Stimulated activated CD4-positive, alpha-beta T cell treated with anti-CD3 and anti-CD28 coated beads, Interleukin-4, amount 100 ng/mL, for 1 hour (primary cell): ENCODE data around the gene SLC2A13.
"Not testable (repeated sequence)": the region's sequence is repeated elsewhere in the genome, so short reads cannot be mapped to it uniquely, and the experiment has no call there.

Experiments
- DNase-seq: peaks from one replicate; pipeline ENCODE4 v3.0.0-alpha.2; 2020

The SLC2A13 gene

DNA sequence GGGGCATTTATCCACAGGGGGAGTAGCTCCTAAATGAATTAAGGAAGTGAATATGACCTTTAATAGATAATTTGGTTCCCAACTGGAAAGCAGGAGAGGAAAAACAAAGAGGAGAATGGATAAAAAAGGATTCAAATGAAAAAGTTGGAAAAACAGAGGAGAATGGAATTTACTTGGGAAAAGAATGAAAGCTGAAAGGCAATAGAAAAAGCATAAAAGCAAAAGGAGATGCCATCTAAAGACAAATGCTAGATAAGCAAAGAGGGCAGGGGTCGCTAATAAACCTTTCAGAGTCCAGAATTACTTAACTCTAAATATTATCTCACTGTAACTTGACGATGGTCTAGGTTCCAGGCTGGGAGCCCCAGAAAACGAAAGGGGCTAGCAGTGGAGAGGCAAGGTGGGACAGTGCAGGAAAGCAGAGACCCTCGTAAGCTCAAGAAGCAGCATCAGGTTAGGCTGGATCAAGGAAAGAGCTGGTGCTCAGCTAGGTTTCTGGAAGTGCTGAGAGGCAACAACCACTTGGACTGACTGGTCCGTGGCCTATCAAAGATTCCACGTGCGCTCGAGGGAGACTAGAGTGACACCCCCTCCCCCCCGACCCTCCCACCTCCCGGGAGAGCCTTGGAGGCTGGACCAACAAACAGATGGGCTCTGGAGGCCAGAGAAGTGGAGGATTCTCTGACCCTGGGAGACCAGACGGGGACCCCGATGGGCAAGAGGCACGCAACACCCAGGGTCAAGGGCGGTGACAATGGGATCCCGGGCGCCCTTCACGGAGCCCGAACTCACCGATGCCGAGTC lies 1.2 kb downstream of the SLC2A13 start:
- no peak for DNase-seq

DNA sequence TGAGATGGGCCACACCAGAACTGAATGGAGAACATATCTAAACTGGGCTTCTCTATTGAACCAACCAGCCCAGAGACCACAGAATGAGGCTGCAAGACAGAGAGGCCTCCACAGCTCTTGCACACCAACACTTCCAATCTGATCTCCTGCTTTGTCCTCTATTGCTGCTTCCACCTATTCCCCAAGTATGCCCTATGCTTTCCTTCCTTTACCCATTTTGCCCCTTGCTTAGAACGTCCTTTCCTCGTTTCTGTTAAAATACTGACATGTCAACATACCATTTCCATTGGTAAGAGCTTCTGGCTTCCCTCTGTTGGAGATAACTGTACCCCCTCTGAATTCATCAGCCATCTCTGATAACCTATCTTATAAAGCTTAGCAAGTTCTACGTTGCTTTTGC lies 2.8 kb downstream of the SLC2A13 start:
- no peak for DNase-seq

DNA sequence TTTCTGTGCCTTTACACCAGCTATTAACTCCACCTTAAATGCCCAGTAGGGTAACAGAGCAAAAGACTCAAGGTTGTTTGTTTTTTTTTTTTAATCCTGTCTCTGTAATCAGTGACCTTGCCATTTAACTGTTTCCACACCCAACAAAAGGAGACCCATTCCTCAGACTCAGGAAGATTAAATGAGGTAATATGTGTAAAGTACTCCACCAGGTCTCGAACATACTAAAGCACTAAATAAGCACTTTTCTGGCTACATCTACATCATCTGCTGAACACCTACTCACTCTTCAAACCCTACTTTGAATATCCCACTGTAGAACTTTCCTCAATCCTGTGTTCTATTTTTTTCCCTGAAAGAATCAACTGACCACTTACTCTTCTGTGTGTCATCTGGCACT lies 4.1 kb downstream of the SLC2A13 start:
- no peak for DNase-seq

DNA sequence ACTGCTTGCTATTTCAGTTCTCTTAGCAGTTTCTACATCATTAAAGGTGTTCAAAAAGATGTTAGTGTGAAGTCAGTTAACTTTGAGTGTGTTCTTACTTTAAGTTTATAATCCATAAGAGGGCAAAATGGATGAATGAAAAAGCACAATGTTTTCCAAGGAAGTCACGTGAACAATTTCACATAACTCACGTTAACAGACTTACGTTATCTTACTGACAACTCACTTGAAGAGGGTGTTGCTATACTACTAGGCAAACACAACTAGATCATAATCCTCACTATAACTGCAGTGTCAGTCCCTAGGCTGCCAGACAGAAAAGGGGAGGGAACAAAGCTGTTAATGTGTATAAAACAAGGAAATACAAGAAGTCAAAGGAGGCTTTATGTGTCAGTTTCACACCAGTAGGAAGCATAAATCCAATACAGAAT lies 6.4 kb downstream of the SLC2A13 start:
- no peak for DNase-seq

DNA sequence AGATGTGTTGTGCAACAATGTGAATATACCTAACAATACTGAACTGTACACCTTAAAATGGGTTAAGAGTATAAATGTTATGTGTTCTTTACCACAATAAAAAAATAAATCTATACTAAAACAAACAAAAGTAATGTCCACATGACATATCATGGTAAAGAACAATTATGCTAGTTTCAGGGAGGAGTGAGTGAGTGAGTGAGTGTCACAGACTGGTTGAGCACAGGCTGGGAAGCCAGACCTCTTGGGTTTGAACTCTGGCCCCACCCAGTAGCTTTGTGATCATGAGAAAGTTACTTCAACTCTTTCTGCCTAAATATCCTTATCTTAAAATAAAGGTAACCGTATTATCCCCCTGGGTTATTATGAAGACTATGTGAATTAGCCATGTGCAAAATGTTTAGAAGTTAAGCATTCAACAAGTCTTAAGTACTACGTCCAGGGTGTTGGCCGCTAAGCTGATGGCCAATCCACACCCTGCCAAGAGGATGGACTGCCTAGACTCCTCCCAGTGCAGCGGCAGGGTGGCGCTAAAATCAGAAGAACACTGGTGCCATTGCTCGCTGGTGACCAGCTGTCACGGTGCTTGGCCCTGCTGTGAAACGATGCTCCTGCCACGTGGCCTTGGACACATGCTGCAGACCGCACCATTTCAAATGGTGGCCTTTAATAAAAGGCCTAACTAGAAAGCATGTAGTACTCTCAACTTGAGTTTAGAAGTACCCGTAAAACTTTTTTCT lies 7.3 kb downstream of the SLC2A13 start:
- DNase-seq = no peak

DNA sequence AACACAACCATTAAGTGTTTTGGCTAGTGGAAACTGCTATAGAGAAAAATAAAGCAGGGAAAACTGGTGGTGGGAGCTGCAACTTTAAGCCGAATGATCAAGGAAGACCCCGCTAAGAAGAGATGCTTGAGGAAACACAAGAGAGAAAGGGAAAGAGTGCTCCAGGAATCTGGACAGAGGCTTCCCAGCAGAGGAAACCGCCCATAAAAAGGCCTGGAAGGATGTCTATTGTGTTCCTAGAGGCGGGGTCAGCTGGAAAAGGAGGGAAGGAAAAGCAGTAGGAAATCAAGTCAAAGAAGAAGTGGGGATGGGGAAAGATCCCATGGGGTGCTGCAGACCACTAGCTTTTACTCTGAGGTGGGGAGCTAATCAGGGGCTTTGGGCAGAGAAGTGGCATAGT lies 12.4 kb downstream of the SLC2A13 start:
- DNase-seq = no peak

DNA sequence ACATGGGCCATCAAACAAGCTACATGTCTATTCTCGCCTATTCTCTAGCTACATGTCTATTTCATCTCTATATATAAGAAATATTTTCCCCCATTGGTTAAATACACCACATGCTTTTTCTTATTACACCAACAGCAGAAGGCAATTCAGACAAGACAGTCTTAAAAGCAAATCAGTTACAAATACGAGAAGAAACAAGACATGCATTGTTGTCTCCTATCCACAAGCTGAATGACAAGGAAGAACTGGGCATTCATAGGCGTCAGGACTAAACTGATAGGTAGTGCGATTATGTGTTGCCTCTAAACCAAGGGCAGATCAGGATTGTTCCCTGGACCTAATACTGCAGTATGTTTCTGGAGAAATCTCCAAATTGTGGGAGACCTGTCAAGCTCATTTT lies 19.4 kb downstream of the SLC2A13 start:
- no peak for DNase-seq

DNA sequence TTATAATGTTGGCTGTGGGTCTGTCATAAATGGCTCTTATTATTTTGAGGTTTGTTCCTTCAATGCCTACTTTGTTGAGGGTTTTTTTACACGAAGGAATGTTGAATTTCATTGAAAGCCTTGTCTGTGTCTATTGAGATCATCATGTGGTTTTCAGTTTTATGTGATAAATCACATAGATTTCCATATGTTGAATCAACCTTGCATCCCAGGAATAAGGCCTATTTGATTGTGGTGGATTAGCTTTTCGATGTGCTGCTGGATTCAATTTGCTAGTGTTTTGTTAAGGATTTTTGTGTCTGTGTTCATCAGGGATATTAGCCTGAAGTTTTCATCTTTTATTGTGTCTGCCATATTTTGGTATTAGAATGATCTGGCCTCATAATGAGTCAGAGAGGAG lies 27.6 kb downstream of the SLC2A13 start:
- no peak for DNase-seq

DNA sequence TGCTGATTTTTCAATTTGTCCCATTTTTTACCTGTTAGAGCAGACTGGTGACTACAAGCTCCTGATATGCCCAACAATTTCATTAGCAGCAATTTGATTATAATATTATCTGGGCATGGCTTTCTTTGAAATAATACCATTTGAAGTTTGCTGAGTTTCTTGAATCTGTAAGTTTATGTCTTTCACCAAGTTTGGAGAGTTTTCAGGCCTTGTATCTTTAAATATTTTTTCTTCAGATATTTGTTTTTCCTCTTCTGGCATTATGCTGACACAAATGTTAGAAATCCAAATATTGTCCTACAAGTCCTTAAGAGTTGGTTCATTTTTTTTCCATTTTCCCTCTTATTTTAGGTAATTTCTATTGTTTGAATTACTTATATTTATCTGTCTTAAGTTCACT lies 30.4 kb downstream of the SLC2A13 start:
- no peak for DNase-seq

DNA sequence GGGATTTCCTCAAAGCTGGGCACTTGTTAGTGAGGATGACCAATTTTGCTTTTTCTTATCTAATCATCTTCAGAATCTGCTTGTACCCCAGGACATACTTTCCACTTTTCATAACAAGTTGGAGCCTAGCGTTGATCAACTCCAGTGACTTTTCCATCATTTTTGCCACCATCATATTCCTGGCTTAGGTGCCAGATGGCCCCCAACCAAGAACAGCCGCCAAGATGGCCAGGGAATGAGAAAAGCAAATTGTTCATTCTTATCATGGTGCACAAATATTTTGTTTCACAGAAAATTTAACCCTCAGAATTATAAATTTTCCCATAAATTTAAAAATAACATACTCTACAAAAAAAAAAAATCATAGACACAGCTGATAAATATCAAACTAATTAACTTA lies 37.5 kb downstream of the SLC2A13 start:
- DNase-seq = no peak

DNA sequence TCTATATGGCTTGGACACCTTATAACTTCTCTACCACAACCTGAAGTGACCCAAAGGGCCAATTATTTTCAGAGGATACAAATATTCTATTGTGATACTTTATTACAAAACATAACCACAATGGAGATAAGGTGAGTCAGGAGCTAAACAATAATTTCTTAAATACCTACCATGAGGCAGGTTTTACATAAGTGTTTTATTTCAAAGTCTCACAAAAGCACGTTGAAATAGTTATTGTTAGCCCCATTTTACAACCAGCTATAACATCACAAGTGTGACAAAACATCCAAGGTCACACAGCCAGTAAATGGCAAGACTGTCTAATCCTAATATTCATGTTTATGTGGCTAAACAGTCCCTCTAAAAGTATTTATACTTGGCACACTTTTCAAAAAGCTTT lies 40.2 kb downstream of the SLC2A13 start:
- no peak for DNase-seq

DNA sequence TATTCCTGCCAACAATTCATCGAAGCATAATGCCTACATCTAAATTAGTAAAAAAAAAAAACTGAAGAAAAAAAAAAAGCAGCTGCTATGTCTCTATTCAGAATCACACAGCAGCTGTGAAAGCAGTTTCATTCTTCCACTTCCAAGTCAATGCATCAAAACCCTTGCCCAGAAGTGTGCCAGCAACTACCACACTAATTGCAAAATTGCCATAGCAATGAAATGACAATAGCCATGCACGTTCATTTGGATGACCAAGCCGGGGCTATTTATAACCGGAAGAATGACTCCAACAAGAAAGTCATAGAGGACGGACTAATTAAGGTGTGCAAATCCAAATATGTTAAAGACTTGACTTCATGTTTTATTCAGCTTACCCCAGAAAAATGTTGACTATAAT lies 42.5 kb downstream of the SLC2A13 start:
- no peak for DNase-seq

DNA sequence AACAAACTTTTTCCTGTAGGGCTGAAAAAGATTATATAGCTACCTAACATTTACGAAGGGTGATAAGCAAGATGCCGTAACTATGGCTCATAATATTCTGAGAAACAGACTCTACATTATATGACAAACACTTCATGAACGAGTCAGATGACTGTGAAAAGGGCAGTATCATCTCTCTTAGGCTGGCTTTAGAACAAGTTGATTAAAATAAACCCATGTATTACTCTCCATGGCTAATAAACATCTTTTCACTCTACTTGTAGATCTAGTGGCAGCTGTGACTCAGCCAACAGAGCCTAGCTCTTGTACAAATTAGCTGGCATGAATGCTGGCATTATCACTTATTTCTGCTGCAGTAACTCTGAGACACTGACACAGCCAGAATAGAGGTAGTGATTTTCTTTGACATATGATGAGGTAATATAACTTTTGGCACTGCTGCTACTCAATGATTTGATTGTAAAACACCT lies 47.1 kb downstream of the SLC2A13 start:
- DNase-seq = no peak

DNA sequence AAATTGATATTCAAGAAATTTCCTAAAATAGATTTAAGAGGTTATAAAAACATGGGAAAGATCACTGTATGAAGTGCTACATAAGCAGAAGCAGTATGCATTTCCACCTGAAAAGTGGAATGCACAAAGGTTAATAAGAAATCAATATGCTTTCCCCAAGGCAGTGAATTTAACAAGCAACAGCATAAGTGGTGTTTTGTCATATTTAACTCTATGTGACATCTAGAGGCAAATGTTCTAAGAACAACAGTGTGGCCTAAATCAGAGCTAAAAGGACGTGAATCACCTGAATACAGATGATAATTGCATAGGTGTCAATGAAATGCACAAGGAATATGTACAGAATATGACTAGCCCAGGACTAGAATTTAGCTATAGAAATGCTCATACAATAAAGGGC lies 49.5 kb downstream of the SLC2A13 start:
- DNase-seq = no peak

DNA sequence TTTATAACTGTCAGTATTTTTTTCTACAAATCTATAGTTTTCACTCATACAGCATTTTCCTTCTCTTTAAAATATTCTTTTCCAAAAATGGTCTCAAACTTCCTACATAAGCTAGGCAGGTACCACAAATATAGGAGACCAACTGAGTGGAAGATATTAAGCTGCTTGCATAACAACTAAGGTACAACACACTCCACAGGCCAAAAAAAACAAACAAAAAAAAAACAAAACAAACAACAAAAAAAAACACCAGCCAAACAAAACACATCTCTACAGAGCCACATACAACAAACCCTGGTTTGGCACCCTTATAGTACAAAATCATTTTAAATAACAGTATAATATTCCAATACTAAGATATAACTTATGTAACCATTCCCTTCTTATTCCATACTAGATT lies 50.1 kb downstream of the SLC2A13 start:
- no peak for DNase-seq

DNA sequence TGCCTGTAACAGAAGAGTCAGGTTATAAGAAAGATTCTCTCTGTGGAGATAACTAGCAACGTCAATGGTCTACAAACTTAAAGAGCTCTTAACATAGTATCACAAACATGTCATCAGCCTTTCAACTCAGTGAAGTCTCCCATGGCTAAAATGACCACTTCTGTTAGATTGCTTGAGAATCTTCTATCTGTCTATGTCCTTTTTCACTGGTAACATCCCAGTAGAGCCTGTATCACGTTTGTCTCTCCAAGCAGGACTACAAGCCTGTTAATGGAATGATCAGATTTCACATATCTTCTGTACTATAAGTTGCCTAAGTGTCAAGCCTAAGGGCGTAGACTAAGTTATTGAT lies 50.7 kb downstream of the SLC2A13 start:
- no peak for DNase-seq

DNA sequence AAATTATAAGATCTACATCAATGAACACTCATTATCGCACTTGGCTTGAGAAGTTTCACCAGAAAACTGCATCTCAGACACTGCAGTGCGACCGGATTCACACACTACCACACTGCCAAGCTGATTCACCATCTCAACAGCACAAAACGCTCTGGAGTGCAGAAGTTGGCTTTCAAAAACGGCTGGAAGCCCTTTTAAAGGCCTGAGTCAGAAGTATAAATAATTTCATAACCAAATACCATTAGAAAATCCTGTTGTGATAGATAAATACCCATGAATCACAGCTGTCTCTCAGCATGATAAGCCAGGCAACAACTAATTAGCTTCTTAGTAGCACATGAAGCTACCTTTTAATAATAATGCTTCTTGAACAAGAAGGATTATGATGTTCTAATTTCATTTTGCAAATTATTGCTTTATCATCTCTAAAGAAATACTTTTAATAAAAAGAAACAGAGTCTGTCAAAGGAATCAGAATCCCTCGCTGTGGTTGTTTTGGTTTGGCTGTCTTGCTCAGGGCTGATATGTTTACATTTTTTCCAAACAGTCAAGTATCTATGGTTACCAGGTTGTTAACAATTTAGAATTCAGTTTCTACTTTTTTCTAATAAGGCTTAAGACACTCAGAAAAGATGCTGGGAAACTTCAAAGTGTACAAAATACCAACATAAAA lies 51.2 kb downstream of the SLC2A13 start:
- DNase-seq = no peak

DNA sequence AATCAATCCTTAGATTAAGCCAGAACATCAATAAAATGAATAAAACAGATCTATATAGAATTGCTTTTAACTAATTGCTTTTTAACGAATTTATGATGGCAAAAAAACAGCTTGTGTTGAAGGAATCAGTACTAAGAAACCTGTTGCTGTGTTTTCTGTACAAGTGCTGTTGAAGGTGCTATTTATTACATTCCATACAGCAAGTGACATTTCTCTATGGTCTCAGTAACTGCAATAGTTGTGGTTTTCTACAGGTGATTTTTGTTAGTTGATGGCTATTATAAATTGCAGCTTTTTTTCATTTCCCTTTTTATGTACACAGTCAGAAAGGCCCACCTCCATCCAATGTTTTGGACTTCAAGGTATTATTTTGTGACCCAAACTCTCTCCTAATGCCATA lies 56.6 kb downstream of the SLC2A13 start:
- no peak for DNase-seq

DNA sequence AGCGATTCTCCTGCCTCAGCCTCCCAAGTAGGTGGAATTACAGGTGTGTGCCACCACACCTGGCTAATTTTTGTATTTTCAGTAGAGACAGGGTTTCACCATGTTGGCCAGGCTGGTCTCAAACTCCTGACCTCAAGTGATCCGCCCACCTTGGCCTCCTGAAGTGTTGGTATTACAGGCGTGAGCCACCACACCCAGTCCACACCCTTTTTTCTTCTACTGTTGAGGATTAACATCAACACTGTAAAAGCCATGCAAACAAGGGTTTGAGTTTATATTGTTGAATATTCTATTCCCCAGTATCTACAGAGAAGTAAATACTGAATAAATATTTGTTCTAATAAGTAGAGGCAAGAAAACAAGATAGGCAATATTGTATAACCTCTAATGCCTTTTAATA lies 58.9 kb downstream of the SLC2A13 start:
- not testable (repeated sequence) for DNase-seq

DNA sequence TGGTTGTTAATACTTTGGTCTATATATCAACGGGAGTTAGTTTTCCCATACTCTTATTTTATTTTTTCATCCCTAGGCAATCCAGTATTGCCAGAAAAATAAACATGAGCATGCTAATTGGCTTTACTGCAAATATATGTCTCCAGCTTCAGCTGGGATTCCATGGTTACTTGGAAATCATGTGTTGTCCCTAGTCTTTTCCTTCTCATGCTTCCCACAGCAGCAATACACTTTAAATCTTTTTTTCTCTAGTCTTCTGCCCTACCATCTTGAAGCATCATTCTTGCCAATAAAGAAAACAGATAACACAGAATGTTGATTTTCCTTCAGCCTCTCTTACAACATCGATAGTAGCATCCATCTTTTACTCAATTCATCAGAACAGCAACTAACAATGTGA lies 60.2 kb downstream of the SLC2A13 start:
- no peak for DNase-seq

DNA sequence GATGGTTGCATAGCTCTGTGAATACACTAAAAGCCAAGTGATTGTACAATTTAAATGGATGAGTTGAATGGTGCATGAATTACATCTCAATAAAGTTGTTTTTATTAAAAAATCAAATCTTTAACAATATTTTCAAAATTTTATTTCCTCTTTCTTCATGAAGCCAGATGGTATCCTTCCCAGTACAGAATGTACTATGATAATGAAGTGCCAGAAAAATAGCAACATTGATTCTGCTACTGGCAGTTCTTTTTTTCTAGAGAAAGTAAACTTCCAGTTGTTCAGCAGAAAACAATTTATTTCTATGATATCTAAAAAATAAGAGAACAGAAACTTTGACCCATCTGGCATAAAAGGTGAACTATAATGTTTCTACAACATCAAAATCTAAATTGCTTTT lies 61.5 kb downstream of the SLC2A13 start:
- DNase-seq = no peak

DNA sequence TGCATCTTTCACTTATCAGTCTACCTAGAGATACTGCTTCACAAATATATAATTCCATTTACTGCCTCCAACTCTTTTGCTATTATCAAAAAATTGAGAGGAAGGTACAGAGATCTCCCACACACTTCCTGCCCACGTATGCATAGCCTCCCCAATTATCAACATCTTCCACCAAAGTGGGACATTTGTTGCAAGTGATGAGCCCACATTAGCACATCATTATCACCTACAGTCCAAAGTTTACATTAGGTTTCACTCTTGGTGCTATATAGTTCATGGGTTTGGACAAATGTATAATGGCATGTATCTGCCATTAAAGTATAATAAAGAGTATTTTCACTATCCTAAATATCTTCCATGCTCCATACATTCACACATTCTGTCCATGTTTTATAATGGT lies 66.3 kb downstream of the SLC2A13 start:
- no peak for DNase-seq

DNA sequence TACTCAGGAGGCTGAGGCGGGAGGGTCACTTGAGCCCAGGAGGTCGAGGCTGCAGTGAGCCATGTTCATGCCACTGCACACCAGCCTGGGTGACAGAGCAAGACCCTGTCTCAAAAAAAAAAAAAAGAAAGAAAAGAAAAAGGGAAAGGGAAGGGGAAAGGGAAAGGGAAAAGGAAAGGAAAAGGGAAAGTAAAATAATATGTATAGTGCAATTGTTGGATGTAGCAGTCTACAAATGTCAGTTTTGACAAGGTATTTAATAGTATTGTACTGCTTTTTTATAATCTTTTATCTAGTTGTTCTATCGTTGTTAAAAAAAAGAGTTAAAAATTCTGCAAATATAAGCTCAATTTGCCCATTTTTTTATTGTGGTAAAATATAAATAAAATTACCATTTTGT lies 67.3 kb downstream of the SLC2A13 start:
- DNase-seq = no peak

DNA sequence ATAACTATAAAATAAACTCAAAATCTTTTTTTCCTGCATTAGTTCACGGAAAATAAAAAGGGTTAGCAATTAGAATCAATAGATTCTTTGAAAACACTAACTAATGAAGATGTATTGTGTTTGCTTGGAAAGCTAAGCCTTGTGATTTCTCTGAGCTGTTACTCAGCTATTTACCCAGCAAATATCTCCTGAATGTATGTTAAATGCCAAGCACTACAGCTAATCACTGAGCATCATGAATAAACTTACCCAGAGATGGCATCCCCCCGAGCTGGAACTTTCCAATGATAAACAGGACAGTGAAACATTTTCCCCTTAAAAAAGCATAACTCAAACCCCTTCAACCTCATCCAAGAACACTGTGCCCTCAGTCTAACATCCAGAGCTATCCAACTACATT lies 71.2 kb downstream of the SLC2A13 start:
- no peak for DNase-seq
